H1 (cell line): Measurements from ENCODE around the gene GPC6. TPM values are rescaled to one million over a fixed set of nuclear protein-coding genes. Genes with fewer than 3 reads are reported as not detected.

Experiments used
- ASH2L ChIP-seq: fragments of 200-600, 300-600 bp; sonication (generic); IDR thresholded peaks from one replicate; pipeline ENCODE4 v1.7.1; 2017; ENCODE audit warnings: low read length
- CHD1 ChIP-seq: IDR thresholded peaks from 2 replicates; pipeline ENCODE4 v1.6.1; 2012; ENCODE audit warnings: low read depth, low read length, improper control_type of control experiment
- CTCF ChIP-seq, 3 experiments: IDR thresholded peaks; 1 replicate in 2 of 3; 2 replicates in 1 of 3; pipeline versions ENCODE4 v1.5.1 to v1.6.1; 2011; ENCODE audit warnings: low read length in 3 of 3, mild to moderate bottlenecking in 3 of 3, inconsistent platforms in 2 of 3, low read depth in 1 of 3, moderate library complexity in 1 of 3; ENCODE audit not compliant: insufficient read depth in 1 of 3; ENCODE audit errors: control extremely low read depth in 1 of 3
- TAF1 ChIP-seq: IDR thresholded peaks from 2 replicates; pipeline ENCODE4 v1.6.1; 2011; ENCODE audit warnings: mild to moderate bottlenecking, low read depth, low read length
- polyA plus RNA-seq, 7 experiments: library from polyadenylated mRNA; depleted of rRNA in 3 of 7; stranded (reverse) in 5 of 7; unstranded in 2 of 7; fragments of >200 nt in 5 of 7; fragments of 200-250 nt in 2 of 7; gene quantifications; 1 replicate in 5 of 7; 2 replicates in 1 of 7; 4 replicates in 1 of 7; pipeline versions ENCODE4 v1.2.1 to v1.2.3, GENCODE V29; 2011 to 2013; ENCODE audit warnings: missing spikeins in 2 of 7, mixed read lengths in 2 of 7
- total RNA-seq: library from RNA; stranded (reverse); fragmentation: NEBNext Ultra II Directional; extraction: Animal tissue kit (Norgen Biotek cat#: 25700); gene quantifications from 2 replicates; pipeline ENCODE4 v1.2.1, GENCODE V29; 2021

Gene GPC6
- total and polyA plus RNA-seq, 2 of the 8 experiments (the other 6 are each of a cell fraction or from before 2014, with no cell fraction given) = 5.4 to 12.0 TPM

GRCh38 chr13:94427313-94427953, 1200.8 kb downstream of the GPC6 start (continued):
- TF ChIP-seq ASH2L = no peak
- no peak for TF ChIP-seq CHD1
- no peak for TF ChIP-seq TAF1
- TF ChIP-seq CTCF (IDR thresholded peaks at IDR 0.05; ENCODE audit: control extremely low read depth in 1 of 3, insufficient read depth in 1 of 3, low read depth in 1 of 3, low read length in 3 of 3) = no peak
